Lower lobe of right lung (tissue), 2 donors: ENCODE data around the gene C1QTNF1. TPM values are rescaled to one million over a fixed set of nuclear protein-coding genes. Genes with fewer than 3 reads are reported as not detected.

Experiments
- ATAC-seq, 2 donors: fragments of 200-7000 bp; cut with Tn5 transposase; one replicate each; pipeline ENCODE4 v1.9.1; 2020 to 2022; ENCODE audit warnings: mild to moderate bottlenecking in 2 of 2, moderate library complexity in 2 of 2
- DNase-seq: peaks from one replicate; pipeline ENCODE4 v3.0.0-alpha.2; 2020
- H3K27ac ChIP-seq: fragments of 200-600 bp; one replicate; pipeline ENCODE4 v1.8.0; 2022
- H3K27me3 ChIP-seq: fragments of 200-600 bp; one replicate; pipeline ENCODE4 v1.8.0; 2022; ENCODE audit warnings: low read depth
- H3K36me3 ChIP-seq: fragments of 200-600 bp; one replicate; pipeline ENCODE4 v1.8.0; 2022; ENCODE audit warnings: mild to moderate bottlenecking
- H3K4me1 ChIP-seq: fragments of 200-600 bp; one replicate; pipeline ENCODE4 v1.8.0; 2022
- H3K4me3 ChIP-seq: fragments of 200-600 bp; one replicate; pipeline ENCODE4 v1.8.0; 2022; ENCODE audit warnings: mild to moderate bottlenecking
- H3K9me3 ChIP-seq: fragments of 200-600 bp; one replicate; pipeline ENCODE4 v1.8.0; 2022
- intact Hi-C: fragments of 100-400 bp; cut with DNase I; formaldehyde crosslinking; loops from one replicate; pipeline ENCODE4 v1.11.0; 2022
- total RNA-seq: library from RNA; stranded (reverse); fragmentation: NEBNext Ultra II Directional; extraction: Animal tissue kit (Norgen Biotek cat#: 25700); gene quantifications from one replicate; pipeline ENCODE4 v1.2.1, GENCODE V29; 2021
- TF ChIP-seq, protein P1 (sequence below): fragments of 200-600 bp; IDR thresholded peaks from one replicate; pipeline ENCODE4 v1.8.0; 2022; ENCODE audit warnings: antibody characterized with exemption, mild to moderate bottlenecking
- donor health status: DM: no; HTN: yes; CAD: no; lungs with severe emphysema.

Gene C1QTNF1
- total RNA-seq, 1 donor from 2014 or later = 24.9 TPM

DNA sequence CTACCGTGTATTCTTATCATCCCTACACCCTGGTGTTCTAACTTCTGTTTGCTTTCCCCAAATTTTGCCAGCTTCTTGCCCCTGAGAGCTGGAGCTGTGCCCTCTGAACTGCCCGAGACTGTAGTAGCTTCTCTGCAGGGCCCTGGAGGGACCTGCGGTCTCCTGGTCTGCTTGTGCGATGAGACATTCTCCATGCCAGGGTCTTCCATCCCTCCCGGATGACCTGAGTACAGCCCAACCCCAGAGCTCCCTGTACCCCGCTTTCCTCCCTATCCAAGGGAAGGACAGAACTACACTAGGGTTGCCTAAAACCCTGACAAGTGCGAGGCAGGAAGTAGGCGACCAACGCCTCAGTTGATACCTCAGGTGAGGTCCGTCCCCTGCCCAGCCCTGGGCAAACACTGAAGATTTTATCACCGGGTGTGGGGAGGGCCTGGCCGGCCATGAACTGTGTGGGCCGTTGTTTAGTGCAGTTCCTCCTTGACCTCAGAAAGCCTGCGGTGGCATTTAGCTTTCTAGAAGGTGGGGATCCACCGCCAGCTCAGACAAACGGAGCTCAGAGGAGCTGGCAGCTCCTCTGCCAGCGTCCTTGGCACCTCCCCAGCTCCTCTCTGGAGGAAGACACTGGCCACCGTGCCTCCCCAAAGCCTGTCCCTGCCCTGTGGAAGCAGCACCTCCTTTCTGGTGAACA lies 28.1 kb upstream of the C1QTNF1 start:
- Histone ChIP-seq H3K27ac (peak overlapping the region; percentile 60), H3K27me3 (no peaks in the 10 kb centered on the region), H3K4me1 (peaks cover 13% of the 10 kb centered on the region), H3K9me3 (no peaks in the 10 kb centered on the region), H3K36me3 (peaks cover 88% of the 10 kb centered on the region), H3K4me3 (no peak overlapping the region)
- TF ChIP-seq, protein P1, sequence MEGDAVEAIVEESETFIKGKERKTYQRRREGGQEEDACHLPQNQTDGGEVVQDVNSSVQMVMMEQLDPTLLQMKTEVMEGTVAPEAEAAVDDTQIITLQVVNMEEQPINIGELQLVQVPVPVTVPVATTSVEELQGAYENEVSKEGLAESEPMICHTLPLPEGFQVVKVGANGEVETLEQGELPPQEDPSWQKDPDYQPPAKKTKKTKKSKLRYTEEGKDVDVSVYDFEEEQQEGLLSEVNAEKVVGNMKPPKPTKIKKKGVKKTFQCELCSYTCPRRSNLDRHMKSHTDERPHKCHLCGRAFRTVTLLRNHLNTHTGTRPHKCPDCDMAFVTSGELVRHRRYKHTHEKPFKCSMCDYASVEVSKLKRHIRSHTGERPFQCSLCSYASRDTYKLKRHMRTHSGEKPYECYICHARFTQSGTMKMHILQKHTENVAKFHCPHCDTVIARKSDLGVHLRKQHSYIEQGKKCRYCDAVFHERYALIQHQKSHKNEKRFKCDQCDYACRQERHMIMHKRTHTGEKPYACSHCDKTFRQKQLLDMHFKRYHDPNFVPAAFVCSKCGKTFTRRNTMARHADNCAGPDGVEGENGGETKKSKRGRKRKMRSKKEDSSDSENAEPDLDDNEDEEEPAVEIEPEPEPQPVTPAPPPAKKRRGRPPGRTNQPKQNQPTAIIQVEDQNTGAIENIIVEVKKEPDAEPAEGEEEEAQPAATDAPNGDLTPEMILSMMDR = no peak
- DNase-seq (peak; percentile 73), ATAC-seq (peak; percentile 83 to 88)
- intact Hi-C loops = no loop called here

DNA sequence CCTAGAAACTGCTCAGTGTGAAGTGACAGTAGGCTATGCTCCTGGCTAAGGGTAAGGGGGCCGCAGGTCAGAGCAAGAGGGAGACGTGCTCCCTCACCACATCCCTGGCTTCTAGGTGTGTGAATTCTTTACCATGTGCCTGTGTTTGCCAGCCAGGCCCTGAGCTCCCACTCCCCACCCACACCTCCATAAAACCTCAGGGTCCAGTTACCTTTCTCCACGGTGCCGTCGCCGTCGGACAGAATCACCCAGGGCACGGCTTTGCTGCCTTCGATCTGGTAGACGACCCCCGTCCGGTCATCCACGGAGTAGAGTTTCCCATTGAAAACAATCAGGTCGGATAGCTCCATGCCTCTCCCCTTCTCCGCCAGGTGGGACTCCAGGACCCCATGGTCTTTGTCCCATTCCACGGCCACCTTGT lies 27.2 kb upstream of the C1QTNF1 start:
- H3K36me3 ChIP-seq = peaks cover 79% of the 10 kb centered on the region
- no peak overlapping the region for H3K4me3 ChIP-seq
- ATAC-seq = no peak
- H3K9me3 ChIP-seq = no peaks in the 10 kb centered on the region
- H3K27ac ChIP-seq = peak overlapping the region; percentile 60
- DNase-seq = no peak
- TF ChIP-seq, protein P1 = no peak
- peaks cover 13% of the 10 kb centered on the region for H3K4me1 ChIP-seq
- no peaks in the 10 kb centered on the region for H3K27me3 ChIP-seq
- intact Hi-C loops = no loop called here

DNA sequence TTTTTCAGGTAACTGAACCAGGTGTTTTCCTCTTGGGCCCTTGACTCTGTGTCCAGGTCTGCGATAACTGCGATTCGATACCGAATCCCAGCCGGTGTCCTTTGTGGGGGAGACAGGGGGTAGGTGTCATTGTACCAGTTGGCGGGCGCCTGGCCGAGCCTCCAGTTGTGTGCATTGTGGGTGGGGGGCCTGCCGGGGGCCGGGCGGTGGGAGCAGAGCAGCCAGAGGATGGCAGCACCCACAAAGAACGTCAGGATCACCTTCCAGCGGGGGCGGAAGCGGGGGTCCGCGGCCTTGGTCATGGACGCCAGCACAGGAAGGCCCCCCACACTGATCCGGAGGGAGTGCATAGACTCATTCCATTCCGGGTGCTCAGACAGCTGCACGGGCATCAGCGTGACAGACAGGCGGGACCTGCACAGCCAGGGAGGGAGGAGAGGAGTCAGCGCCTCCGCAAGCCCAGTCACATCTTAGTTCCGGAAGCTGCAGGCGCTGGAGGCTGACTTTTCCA lies 26.7 kb upstream of the C1QTNF1 start:
- Histone ChIP-seq H3K36me3 (peaks cover 76% of the 10 kb centered on the region), H3K9me3 (no peaks in the 10 kb centered on the region), H3K4me1 (peaks cover 13% of the 10 kb centered on the region), H3K4me3 (no peak overlapping the region), H3K27ac (no peak overlapping the region), H3K27me3 (no peaks in the 10 kb centered on the region)
- no peak for DNase-seq
- ATAC-seq = no peak
- intact Hi-C loops = no loop called here
- TF ChIP-seq, protein P1 = no peak

DNA sequence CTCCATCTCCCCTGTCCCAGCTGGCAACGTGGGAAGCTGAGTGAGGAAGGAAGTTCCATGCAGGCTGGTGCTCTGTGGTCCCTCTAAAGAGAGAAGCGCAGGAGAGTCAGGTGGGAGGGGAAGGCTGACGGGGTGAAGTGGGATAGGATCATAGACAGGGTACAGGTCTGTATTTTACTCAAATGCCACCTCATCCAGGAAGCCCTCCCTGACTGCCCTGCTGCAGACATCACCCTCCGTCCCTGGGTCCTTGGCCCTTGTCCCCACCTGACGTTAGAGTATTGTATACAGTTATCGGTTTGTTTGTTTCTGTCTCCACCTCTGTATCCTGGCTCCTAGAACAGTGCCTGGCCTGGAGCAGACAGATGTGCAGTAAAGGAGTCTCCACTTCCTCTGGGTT lies 26.1 kb upstream of the C1QTNF1 start:
- TF ChIP-seq, protein P1 = no peak
- DNase-seq (no peak), ATAC-seq (no peak)
- H3K27me3 ChIP-seq = no peaks in the 10 kb centered on the region
- no peak overlapping the region for H3K4me3 ChIP-seq
- intact Hi-C loops = no loop called here
- no peak overlapping the region for H3K27ac ChIP-seq
- H3K36me3 ChIP-seq = peaks cover 76% of the 10 kb centered on the region
- no peaks in the 10 kb centered on the region for H3K9me3 ChIP-seq
- H3K4me1 ChIP-seq = peaks cover 13% of the 10 kb centered on the region

DNA sequence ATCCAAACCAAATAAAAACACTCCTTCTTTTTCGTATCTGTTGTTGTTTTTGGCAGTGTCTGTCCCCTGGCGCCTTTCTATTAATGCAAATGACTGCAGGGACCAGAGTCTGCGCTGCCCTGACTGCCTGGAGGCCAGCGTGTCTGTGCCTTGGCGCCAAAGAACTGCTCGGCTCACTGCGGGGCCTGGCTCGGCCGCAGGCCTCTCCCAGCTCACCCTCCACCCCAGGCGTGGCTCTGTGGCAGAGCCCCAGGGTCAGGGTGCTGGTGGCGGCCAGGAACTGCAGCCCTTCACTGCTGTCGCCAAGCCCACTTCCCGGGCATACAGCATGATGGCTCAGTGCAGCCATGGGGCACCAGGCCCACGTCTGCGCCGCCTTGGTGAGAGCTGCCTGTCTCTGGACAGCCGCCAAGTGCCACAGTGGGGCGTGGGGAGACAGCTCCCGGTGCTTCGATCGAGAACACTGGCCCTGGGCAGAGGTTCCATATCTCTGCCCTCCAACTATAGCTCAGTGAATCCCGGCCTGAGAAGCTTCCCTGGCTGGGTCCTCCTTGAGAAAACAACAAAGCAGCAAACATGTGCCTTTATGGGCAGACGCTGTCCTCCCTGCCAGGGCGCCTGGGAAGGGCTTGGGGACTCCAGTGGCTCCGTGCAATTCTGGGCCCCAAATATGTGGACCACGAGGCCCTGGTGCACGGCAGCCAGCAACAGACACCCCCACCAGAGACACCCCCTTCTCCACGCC lies 25.5 kb upstream of the C1QTNF1 start:
- Histone ChIP-seq H3K36me3 (peaks cover 70% of the 10 kb centered on the region), H3K27me3 (no peaks in the 10 kb centered on the region), H3K27ac (no peak overlapping the region), H3K4me3 (no peak overlapping the region), H3K9me3 (no peaks in the 10 kb centered on the region), H3K4me1 (peaks cover 13% of the 10 kb centered on the region)
- intact Hi-C loops = no loop called here
- peak in 1 of 2 donors; percentile 15 for ATAC-seq
- TF ChIP-seq, protein P1 = no peak
- no peak for DNase-seq
